Measurements from ENCODE around the gene NKAIN4. TPM values are rescaled to one million over a fixed set of nuclear protein-coding genes. Genes with fewer than 3 reads are reported as not detected.

The NKAIN4 gene
- total and polyA plus RNA-seq, 2 donors (not counting 1 experiment from before 2014, with no cell fraction given) = not detected

DNA sequence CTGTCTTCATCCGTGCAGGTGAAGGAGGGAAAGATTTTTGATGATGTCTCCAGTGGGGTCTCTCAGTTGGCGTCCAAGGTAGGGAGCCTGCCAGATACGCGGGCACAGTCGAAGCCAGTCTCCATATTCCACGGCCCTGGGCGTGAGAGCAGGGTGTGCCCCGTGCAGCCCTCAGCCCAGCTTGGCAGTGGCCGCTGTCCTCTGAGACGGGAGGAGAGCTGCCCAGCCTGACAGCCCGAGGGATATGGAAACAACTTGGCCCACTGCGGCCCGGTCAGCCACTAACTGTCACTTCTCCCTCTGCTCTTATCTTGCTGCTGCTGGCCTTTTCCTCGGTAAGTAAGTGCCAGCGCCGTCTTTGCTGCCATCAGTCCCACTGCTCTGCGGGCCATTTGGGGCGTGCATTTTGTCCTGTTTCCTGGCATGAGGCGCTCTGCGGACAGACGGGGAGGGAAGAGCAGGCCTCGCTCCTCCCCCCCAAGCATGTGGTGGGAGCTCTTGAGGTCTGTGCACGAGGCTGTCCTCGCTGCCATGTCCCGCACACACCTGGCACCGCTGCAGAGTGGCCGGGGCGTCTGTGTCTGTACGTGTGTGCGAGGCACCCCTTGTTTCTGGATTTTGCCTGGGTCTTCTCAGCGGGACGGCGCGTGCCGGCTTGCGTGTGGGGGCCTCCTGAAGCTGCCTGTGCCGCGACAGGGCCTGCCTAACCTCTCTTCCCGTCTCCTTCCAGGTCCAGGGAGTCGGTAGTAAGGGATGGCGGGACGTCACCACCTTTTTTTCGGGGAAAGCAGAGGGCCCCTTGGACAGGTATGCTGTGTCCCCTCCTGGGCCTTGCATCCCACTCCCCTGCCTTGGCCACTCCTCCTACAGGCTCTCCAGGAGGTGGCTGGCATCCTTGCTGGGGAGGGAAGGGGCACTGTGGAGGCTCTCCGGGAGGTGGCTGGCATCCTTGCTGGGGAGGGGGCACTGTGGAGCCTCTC, 31.7 kb upstream of the NKAIN4 start:
- Mint-ChIP-seq H3K4me1 (peaks cover 1% of the 10 kb centered on the region), H3K27ac (no peak overlapping the region), H3K4me3 (no peak overlapping the region), H3K9me3 (ENCODE audit: insufficient read depth) (no peaks in the 10 kb centered on the region), H3K27me3 (no peaks in the 10 kb centered on the region)
- CTCF ChIA-PET = no interaction called here
- no peak for DNase-seq
- Histone ChIP-seq H3K4me1 (ENCODE audit: control insufficient read depth in 2 of 2, insufficient read depth in 2 of 2, low read length in 2 of 2) (no peaks in the 10 kb centered on the region), H3K36me3 (replicated peaks in 1 of 2; ENCODE audit: control extremely low read depth in 1 of 2, control insufficient read depth in 1 of 2, extremely low read depth in 1 of 2, insufficient read depth in 2 of 2, low read length in 1 of 2) (peaks cover 0 to 14% of the 10 kb centered on the region in 2 experiments), H3K9me3 (ENCODE audit: control extremely low read depth in 1 of 3, control insufficient read depth in 2 of 3, insufficient read depth in 1 of 3, low read length in 2 of 3) (no peaks in the 10 kb centered on the region), H2AFZ (ENCODE audit: insufficient read depth, low read depth, low read length, poor library complexity, severe bottlenecking) (no peak overlapping the region), H3K4me2 (replicated peaks; ENCODE audit: low read depth, low read length, poor library complexity, severe bottlenecking) (no peak overlapping the region), H3K9ac (ENCODE audit: low read length) (no peak overlapping the region), H4K20me1 (ENCODE audit: control insufficient read depth, insufficient read depth, low read length, poor library complexity, severe bottlenecking) (no peaks in the 10 kb centered on the region), H3K79me2 (ENCODE audit: control insufficient read depth, insufficient read depth, low read length) (no peaks in the 10 kb centered on the region), H3K4me3 (ENCODE audit: control extremely low read depth in 1 of 5, extremely low read depth in 1 of 5, insufficient read depth in 1 of 5, low read depth in 2 of 5, low read length in 4 of 5) (no peak overlapping the region), H3K27me3 (replicated peaks in 1 of 4; ENCODE audit: control extremely low read depth in 1 of 4, control insufficient read depth in 3 of 4, insufficient read depth in 4 of 4, low read length in 3 of 4) (no peaks in the 10 kb centered on the region), H3K27ac (ENCODE audit: low read length in 2 of 2) (no peak overlapping the region)
- no peak for ATAC-seq (ENCODE audit: low read depth)
- WGBS (ENCODE audit: insufficient coverage) = 97% methylated on average over 41 of the region's 44 CpGs
- POLR2A ChIA-PET = no interaction called here
- TF ChIP-seq CTCF (IDR thresholded peaks at IDR 0.05) (no peak), EZH2 (IDR thresholded peaks at IDR 0.05; ENCODE audit: borderline replicate concordance, insufficient read depth, low read depth, low read length, poor library complexity, severe bottlenecking) (no peak)
- intact Hi-C loops (cut with micrococcal nuclease) = no loop called here

DNA sequence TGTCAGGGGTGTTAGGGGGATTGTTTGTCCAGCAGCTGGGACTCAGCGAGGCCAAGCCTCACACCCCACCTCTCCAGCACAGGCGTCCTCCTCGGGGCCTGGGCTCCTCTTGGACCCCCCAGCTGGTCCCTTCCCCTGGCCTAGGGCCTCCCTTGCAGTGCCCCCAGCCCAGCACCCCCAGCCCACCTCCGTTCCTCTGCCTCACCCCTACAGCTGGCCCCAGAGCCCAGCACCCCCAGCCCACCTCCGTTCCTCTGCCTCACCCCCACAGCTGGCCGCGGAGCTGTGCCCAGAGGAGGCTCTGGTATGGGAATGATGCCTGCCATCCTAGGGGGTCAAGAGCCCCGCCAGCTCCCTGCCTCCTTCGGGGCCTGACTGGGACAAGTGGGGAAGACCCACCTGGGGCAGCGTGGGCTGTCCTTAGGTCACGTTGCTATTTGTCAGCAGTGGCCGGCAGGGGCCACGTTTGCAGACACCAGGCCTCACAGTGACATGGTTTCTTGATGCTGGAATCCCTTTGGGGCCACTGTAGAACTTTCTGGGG, 30.8 kb upstream of the NKAIN4 start:
- H3K9me3 ChIP-seq (ENCODE audit: control extremely low read depth in 1 of 3, control insufficient read depth in 2 of 3, insufficient read depth in 1 of 3, low read length in 2 of 3) = no peaks in the 10 kb centered on the region
- TF ChIP-seq CTCF (IDR thresholded peaks at IDR 0.05) = no peak
- TF ChIP-seq EZH2 (IDR thresholded peaks at IDR 0.05; ENCODE audit: borderline replicate concordance, insufficient read depth, low read depth, low read length, poor library complexity, severe bottlenecking) = no peak
- CTCF ChIA-PET = no interaction called here
- Mint-ChIP-seq H3K27ac (no peak overlapping the region), H3K27me3 (no peaks in the 10 kb centered on the region), H3K4me3 (no peak overlapping the region), H3K9me3 (ENCODE audit: insufficient read depth) (no peaks in the 10 kb centered on the region), H3K4me1 (peaks cover 1% of the 10 kb centered on the region)
- DNase-seq = no peak
- H3K27ac ChIP-seq (ENCODE audit: low read length in 2 of 2) = no peak overlapping the region
- no peak for ATAC-seq (ENCODE audit: low read depth)
- POLR2A ChIA-PET = no interaction called here
- WGBS (ENCODE audit: insufficient coverage) = 96% methylated on average over 10 of the region's 13 CpGs
- H3K9ac ChIP-seq (ENCODE audit: low read length) = no peak overlapping the region
- no peak overlapping the region for H3K4me3 ChIP-seq (ENCODE audit: control extremely low read depth in 1 of 5, extremely low read depth in 1 of 5, insufficient read depth in 1 of 5, low read depth in 2 of 5, low read length in 4 of 5)
- no peaks in the 10 kb centered on the region for H3K79me2 ChIP-seq (ENCODE audit: control insufficient read depth, insufficient read depth, low read length)
- H3K27me3 ChIP-seq (replicated peaks in 1 of 4; ENCODE audit: control extremely low read depth in 1 of 4, control insufficient read depth in 3 of 4, insufficient read depth in 4 of 4, low read length in 3 of 4) = no peaks in the 10 kb centered on the region
- H3K4me2 ChIP-seq (replicated peaks; ENCODE audit: low read depth, low read length, poor library complexity, severe bottlenecking) = peak overlapping the region; percentile 47
- H3K4me1 ChIP-seq (ENCODE audit: control insufficient read depth in 2 of 2, insufficient read depth in 2 of 2, low read length in 2 of 2) = no peaks in the 10 kb centered on the region
- intact Hi-C loops (cut with micrococcal nuclease) = no loop called here
- H2AFZ ChIP-seq (ENCODE audit: insufficient read depth, low read depth, low read length, poor library complexity, severe bottlenecking) = no peak overlapping the region
- H4K20me1 ChIP-seq (ENCODE audit: control insufficient read depth, insufficient read depth, low read length, poor library complexity, severe bottlenecking) = no peaks in the 10 kb centered on the region
- peaks cover 0 to 20% of the 10 kb centered on the region in 2 experiments for H3K36me3 ChIP-seq (replicated peaks in 1 of 2; ENCODE audit: control extremely low read depth in 1 of 2, control insufficient read depth in 1 of 2, extremely low read depth in 1 of 2, insufficient read depth in 2 of 2, low read length in 1 of 2)
